GM23338 (cell line): ENCODE measurements around the gene CNIH3.

Experiments used
- CREB1 ChIP-seq: fragments of 250-450 bp; sonication (Bioruptor Pico); IDR thresholded peaks from 2 replicates; pipeline ENCODE4 v1.5.0; 2020; ENCODE audit warnings: low read depth, mild to moderate bottlenecking, moderate library complexity
- CTCF ChIP-seq, 2 experiments: fragments of 200-600 bp in 1 of 2; sonication (generic) in 1 of 2; conservative IDR thresholded peaks; 2 replicates each; pipeline versions ENCODE4 v1.5.1 to v1.6.1; 2016 to 2017; ENCODE audit warnings: antibody characterized with exemption in 2 of 2, low read depth in 2 of 2, mild to moderate bottlenecking in 2 of 2, moderate library complexity in 1 of 2
- EZH2 ChIP-seq: fragments of 200-600 bp; sonication (generic); IDR thresholded peaks from one replicate; pipeline ENCODE4 v1.8.0; 2017; ENCODE audit warnings: antibody characterized with exemption, mild to moderate bottlenecking, low read depth; ENCODE audit not compliant: unreplicated experiment
- JUNB ChIP-seq: IDR thresholded peaks from one replicate; pipeline ENCODE4 v1.6.1; 2016; ENCODE audit warnings: antibody characterized with exemption; ENCODE audit not compliant: unreplicated experiment
- POLR2AphosphoS5 ChIP-seq: IDR thresholded peaks from 2 replicates; pipeline ENCODE4 v1.6.1; 2016; ENCODE audit warnings: antibody characterized with exemption, low read depth
- REST ChIP-seq: IDR thresholded peaks from one replicate; pipeline ENCODE4 v1.6.1; 2018; ENCODE audit warnings: antibody characterized with exemption; ENCODE audit not compliant: unreplicated experiment

GRCh38 chr1:224783006-224783651 lies 167.0 kb downstream of the CNIH3 start:
- TF ChIP-seq CTCF (conservative IDR thresholded peaks at IDR 0.05; ENCODE audit: low read depth in 2 of 2) (no peak), POLR2AphosphoS5 (no peak), CREB1 (CRISPR knock-in tag) (no peak), JUNB (no peak), EZH2 (no peak), REST (no peak)
